K562 (cell line): ENCODE results near the gene DNAJC30. TPM values are rescaled to one million over a fixed set of nuclear protein-coding genes. Genes with fewer than 3 reads are reported as not detected.

Experiments
- CC2D1A ChIP-seq: fragments of 450-650 bp; IDR thresholded peaks from 2 replicates; pipeline ENCODE4 v1.6.1; 2017; ENCODE audit warnings: mild to moderate bottlenecking
- CTCF ChIP-seq, 3 experiments: IDR thresholded peaks in 2 of 3; conservative IDR thresholded peaks in 1 of 3; 2 replicates each; pipeline ENCODE4 v1.5.1; 2011 to 2012; ENCODE audit warnings: low read length in 3 of 3, mild to moderate bottlenecking in 3 of 3, control low read depth in 2 of 3, improper control_type of control experiment in 1 of 3, inconsistent platforms in 1 of 3, low read depth in 1 of 3, mixed read lengths in 1 of 3, moderate library complexity in 1 of 3; ENCODE audit not compliant: insufficient read depth in 2 of 3
- CXXC5 ChIP-seq: fragments of 250-450 bp; sonication (Bioruptor Pico); IDR thresholded peaks from 2 replicates; pipeline ENCODE4 v1.8.0; 2022; ENCODE audit warnings: inconsistent platforms, mild to moderate bottlenecking, moderate library complexity
- HLTF ChIP-seq: fragments of 450-650 bp; IDR thresholded peaks from 2 replicates; pipeline ENCODE4 v1.6.1; 2016
- REST ChIP-seq, 2 experiments: fragments of 450-650 bp; formaldehyde crosslinking in 1 of 2; IDR thresholded peaks; 2 replicates each; pipeline versions ENCODE4 v1.4.0 to v1.6.1; 2014 to 2020; ENCODE audit warnings: mild to moderate bottlenecking in 2 of 2, borderline replicate concordance in 1 of 2, low read depth in 1 of 2
- RREB1 ChIP-seq: fragments of 250-450 bp; sonication (Bioruptor Pico); IDR thresholded peaks from 2 replicates; pipeline ENCODE4 v1.4.0; 2020
- VEZF1 ChIP-seq: fragments of 200-800 bp; sonication (Bioruptor generic); IDR thresholded peaks from 2 replicates; pipeline ENCODE4 v1.6.1; 2017; ENCODE audit warnings: missing genetic modification characterization, missing compliant biosample characterization
- ZNF316 ChIP-seq: fragments of 450-650 bp; IDR thresholded peaks from 2 replicates; pipeline ENCODE4 v1.6.1; 2016
- ZNF41 ChIP-seq: fragments of 250-450 bp; sonication (Bioruptor Pico); conservative IDR thresholded peaks from 2 replicates; pipeline ENCODE4 v1.4.0; 2020; ENCODE audit warnings: mild to moderate bottlenecking
- polyA plus RNA-seq, 8 experiments: library from polyadenylated mRNA; depleted of rRNA in 4 of 8; stranded (reverse) in 5 of 8; unstranded in 3 of 8; fragments of >200 nt; fragmentation: Nextera tagmentation in 2 of 8; fragmentation: Illumina TruSeq in 1 of 8; extraction: Ambion mirVana in 2 of 8; extraction: Trizol in 1 of 8; gene quantifications; 2 replicates each; pipeline versions ENCODE4 v1.2.1 to v1.2.3, GENCODE V29; 2011 to 2014; ENCODE audit warnings: inconsistent platforms in 1 of 8, missing spikeins in 1 of 8
- total RNA-seq, 7 experiments: library from RNA; depleted of rRNA in 6 of 7; stranded (reverse); fragments of >200 nt in 6 of 7; fragmentation: Illumina TruSeq in 2 of 7; extraction: Trizol in 2 of 7; gene quantifications; 2 replicates each; pipeline versions ENCODE4 v1.2.1 to v1.2.3, GENCODE V29; 2011 to 2021; ENCODE audit warnings: low replicate concordance in 1 of 7

The DNAJC30 gene
- total and polyA plus RNA-seq, 9 of the 15 experiments (the other 6 are each of a cell fraction or from before 2014, with no cell fraction given): 1.1 to 11.3 (median 4.6) TPM

- TF ChIP-seq RREB1 (CRISPR knock-in tag) (no peak), CC2D1A (peak; percentile 53; the same call in 1 of the 2 replicates), CXXC5 (0 out of 2 replicates have a peak, but pooled peaks have one; percentile 23), ZNF316 (no peak), HLTF (peak; percentile 31; the same call in 1 of the 2 replicates), ZNF41 (no peak), VEZF1 (peak; percentile 35; the same call in 1 of the 2 replicates), REST (IDR thresholded peaks at IDR 0.05; ENCODE audit: borderline replicate concordance) (peak; percentile 59; the same call in 1 of the 2 replicates), REST (CRISPR knock-in tag; IDR thresholded peaks at IDR 0.05; ENCODE audit: low read depth) (no peak), CTCF (IDR thresholded peaks at IDR 0.05 in 2 of 3, conservative IDR thresholded peaks at IDR 0.05 in 1 of 3; ENCODE audit: insufficient read depth in 2 of 3, low read depth in 1 of 3, low read length in 3 of 3) (peak; percentile 83 to 94 (median 85))
Observed at GRCh38 chr7:73701357-73701995, 18.2 kb upstream of the DNAJC30 start (continued).
